HepG2 (cell line): ENCODE results near the gene METTL1. TPM values are rescaled to one million over a fixed set of nuclear protein-coding genes. Genes with fewer than 3 reads are reported as not detected.

ENCODE experiments used
- ATAC-seq: fragments of 200-7000 bp; cut with Tn5 transposase; 3 replicates; pipeline ENCODE4 v1.9.1; 2020; ENCODE audit warnings: mild to moderate bottlenecking, moderate library complexity
- BruUV-seq: library from RNA; stranded (reverse); fragments of 400-500 nt; replicated peaks from 2 replicates; lab custom pipeline; 2021; lab: Mats Ljungman, UMichigan
- CTCF ChIA-PET: fragments of 300-600 bp; formaldehyde crosslinking; extraction: SDS; loops from one replicate; lab custom pipeline; 2021; ENCODE audit warnings: low total read pairs, inconsistent platforms, low intra/inter-chr PET ratio; lab: Yijun Ruan, JAX
- POLR2A ChIA-PET: fragments of 350-600 bp; sonication (Branson Sonifier 250); formaldehyde crosslinking; loops from one replicate; lab custom pipeline; 2020; ENCODE audit warnings: antibody characterized with exemption, inconsistent platforms; lab: Yijun Ruan, JAX
- DNase-seq: peaks from one replicate; pipeline ENCODE4 v3.0.0-alpha.2; 2015; ENCODE audit warnings: low spot score
- FAIRE-seq: peaks from 3 replicates; lab custom pipeline; 2011; peaks lifted over from hg19 to GRCh38; lab: Jason Lieb, UNC
- H2AFZ ChIP-seq: one replicate; pipeline ENCODE4 v1.6.1; 2011; ENCODE audit warnings: low read length, inconsistent platforms
- H3K27ac ChIP-seq: fragments of 300-600 bp; 3 replicates; pipeline ENCODE4 v1.8.0; 2011; ENCODE audit warnings: mixed run types, mild to moderate bottlenecking, mixed read lengths, low read length, inconsistent platforms; ENCODE audit not compliant: insufficient read depth; ENCODE audit errors: extremely low read length
- H3K27me3 ChIP-seq, 2 experiments: fragments of 200-600 bp in 1 of 2; 2 replicates in 1 of 2; 3 replicates in 1 of 2; pipeline versions ENCODE4 v1.6.0 to v1.8.0; 2011; ENCODE audit warnings: low read length in 2 of 2, mild to moderate bottlenecking in 2 of 2, moderate library complexity in 2 of 2, inconsistent platforms in 1 of 2; ENCODE audit not compliant: insufficient read depth in 2 of 2, control insufficient read depth in 1 of 2
- H3K36me3 ChIP-seq, 2 experiments: fragments of 200-600 bp in 1 of 2; replicated peaks in 1 of 2; 2 replicates in 1 of 2; 3 replicates in 1 of 2; pipeline versions ENCODE4 v1.5.1 to v1.8.0; 2011; ENCODE audit warnings: low read length in 2 of 2, inconsistent platforms in 1 of 2; ENCODE audit not compliant: insufficient read depth in 2 of 2, control insufficient read depth in 1 of 2
- H3K4me1 ChIP-seq: 2 replicates; pipeline ENCODE4 v1.5.1; 2012; ENCODE audit warnings: low read length, inconsistent platforms; ENCODE audit not compliant: insufficient read depth
- H3K4me2 ChIP-seq: 2 replicates; pipeline ENCODE4 v1.6.0; 2011; ENCODE audit warnings: low read depth, low read length, inconsistent platforms
- H3K4me3 ChIP-seq, 3 experiments: fragments of 200-600 bp in 1 of 3; sonication (generic), shearing (Covaris generic) in 1 of 3; replicated peaks in 1 of 3; 2 replicates each; pipeline ENCODE4 v1.5.1; 2011 to 2016; ENCODE audit warnings: low read length in 3 of 3, inconsistent platforms in 2 of 3, low read depth in 2 of 3, mild to moderate bottlenecking in 2 of 3, control low read depth in 1 of 3, mixed read lengths in 1 of 3; ENCODE audit not compliant: insufficient read depth in 1 of 3
- H3K79me2 ChIP-seq: one replicate; pipeline ENCODE4 v1.6.1; 2011; ENCODE audit warnings: low read length, inconsistent platforms; ENCODE audit not compliant: insufficient read depth
- H3K9ac ChIP-seq: 2 replicates; pipeline ENCODE4 v1.6.0; 2011; ENCODE audit warnings: mild to moderate bottlenecking, low read depth, low read length, inconsistent platforms; ENCODE audit not compliant: insufficient read depth
- H3K9me3 ChIP-seq: 2 replicates; pipeline ENCODE4 v1.5.1; 2012; ENCODE audit warnings: mild to moderate bottlenecking, low read length
- H4K20me1 ChIP-seq: 2 replicates; pipeline ENCODE4 v1.6.0; 2011; ENCODE audit warnings: inconsistent platforms, mild to moderate bottlenecking, low read length, moderate library complexity; ENCODE audit not compliant: insufficient read depth
- BORCS8-MEF2B ChIP-seq: sonication (generic); formaldehyde crosslinking; IDR thresholded peaks from 2 replicates; pipeline ENCODE4 v1.8.0; 2022; ENCODE audit warnings: mild to moderate bottlenecking, missing genetic modification reagents
- EZH2 ChIP-seq: conservative IDR thresholded peaks from 2 replicates; pipeline ENCODE4 v1.6.1; 2012; ENCODE audit warnings: mild to moderate bottlenecking, low read depth, low read length, moderate library complexity
- MATR3 ChIP-seq: sonication (generic); formaldehyde crosslinking; IDR thresholded peaks from 2 replicates; pipeline ENCODE4 v1.4.0; 2020; ENCODE audit warnings: missing genetic modification reagents
- RCOR2 ChIP-seq: IDR thresholded peaks from 2 replicates; pipeline ENCODE4 v1.6.1; 2016; ENCODE audit warnings: missing biosample characterization, missing genetic modification reagents
- ZFP36 ChIP-seq: fragments of 150-350 bp; IDR thresholded peaks from 2 replicates; pipeline ENCODE4 v1.6.1; 2018; ENCODE audit warnings: borderline replicate concordance, low read length, low read depth; ENCODE audit not compliant: partially characterized antibody
- ZMYM3 ChIP-seq: sonication (generic); formaldehyde crosslinking; IDR thresholded peaks from 2 replicates; pipeline ENCODE4 v1.5.1; 2020; ENCODE audit warnings: mild to moderate bottlenecking, missing genetic modification reagents
- ZNF772 ChIP-seq: sonication (generic); formaldehyde crosslinking; IDR thresholded peaks from 2 replicates; pipeline ENCODE4 v1.5.0; 2020; ENCODE audit warnings: mild to moderate bottlenecking, missing genetic modification reagents
- whole genome bisulfite sequencing: methylation state at CpG from one replicate; pipeline ENCODE4 v1.1.6; 2017; ENCODE audit warnings: low lambda C conversion rate; 5-methylcytosine and 5-hydroxymethylcytosine counted together
- in situ Hi-C: cut with HindIII; loops from 2 replicates; pipeline ENCODE4 v1.10.0; 2017; ENCODE audit warnings: low pct_unique_long_range_greater_than_20kb; ENCODE audit not compliant: extremely low pct_ligation_motif_present
- intact Hi-C: fragments of 100-400 bp; cut with micrococcal nuclease; formaldehyde crosslinking; loops from one replicate; pipeline ENCODE4 v1.10.0; 2022; ENCODE audit not compliant: unreplicated experiment
- polyA plus RNA-seq, 8 experiments: library from polyadenylated mRNA; depleted of rRNA in 3 of 8; stranded (reverse) in 7 of 8; unstranded in 1 of 8; fragments of >200 nt; fragmentation: Illumina TruSeq in 4 of 8; extraction: Trizol in 4 of 8; gene quantifications; 2 replicates each; pipeline versions ENCODE4 v1.2.1 to v1.2.3, GENCODE V29; 2011 to 2016; ENCODE audit warnings: low read depth in 4 of 8, missing spikeins in 1 of 8, mixed read lengths in 1 of 8; ENCODE audit not compliant: insufficient read depth in 1 of 8
- total RNA-seq, 5 experiments: library from RNA; depleted of rRNA; stranded (reverse); fragments of >200 nt; fragmentation: Illumina TruSeq; extraction: Trizol; gene quantifications; 2 replicates each; pipeline ENCODE4 v1.2.3, GENCODE V29; 2016; ENCODE audit warnings: low read depth in 1 of 5
- TF ChIP-seq, protein P1 (sequence below): sonication (generic); formaldehyde crosslinking; conservative IDR thresholded peaks from 2 replicates; pipeline ENCODE4 v1.4.0; 2020; ENCODE audit warnings: missing genetic modification reagents
- TF ChIP-seq, protein P2 (sequence below): sonication (generic); formaldehyde crosslinking; IDR thresholded peaks from 2 replicates; pipeline ENCODE4 v1.5.1; 2020; ENCODE audit warnings: mild to moderate bottlenecking, moderate library complexity, missing genetic modification reagents

Gene METTL1
- total and polyA plus RNA-seq, 2 of the 13 experiments (the other 11 are each of a cell fraction or from before 2014, with no cell fraction given): 34.7 to 36.9 TPM

DNA sequence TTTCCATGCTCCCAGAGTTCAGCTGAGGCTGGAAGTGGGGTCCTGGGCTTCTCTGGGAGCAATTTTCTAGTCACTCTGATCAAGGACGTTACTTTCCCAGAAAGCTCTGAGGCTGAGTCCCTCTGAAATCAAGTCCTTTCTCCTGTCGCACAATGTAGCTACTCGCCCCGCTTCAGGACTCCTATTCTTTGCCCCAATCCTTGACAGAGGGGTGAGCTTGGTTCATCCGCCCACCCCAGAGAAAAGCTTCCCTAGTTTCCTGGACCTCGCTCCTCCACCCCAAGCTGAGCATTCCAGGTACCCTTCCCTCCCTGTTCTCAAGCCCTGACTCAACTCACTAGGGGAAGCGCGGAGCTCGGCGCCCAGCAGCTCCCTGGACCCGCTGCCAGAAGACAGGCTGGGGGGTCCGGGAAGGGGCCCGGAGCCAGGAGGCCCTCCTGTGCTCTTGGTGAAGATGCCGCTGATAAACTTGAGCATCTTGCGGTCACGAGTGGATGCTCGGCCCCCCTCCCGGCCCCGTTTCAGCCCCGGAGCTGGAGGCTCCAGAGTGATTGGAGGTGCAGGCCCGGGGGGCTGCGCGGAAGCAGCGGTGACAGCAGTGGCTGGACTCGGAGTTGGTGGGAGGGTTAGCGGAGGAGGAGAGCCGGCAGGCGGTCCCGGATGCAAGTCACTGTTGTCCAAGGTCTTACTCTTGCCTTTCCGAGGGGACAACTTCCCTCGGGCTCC is 35.0 kb downstream of the METTL1 start:
- intact Hi-C loops: loop anchor here (5.0 kb wide), 2 partner anchors 45 to 155 kb away; partner anchors contain the start of gene OS9
- in situ Hi-C loops: no loop called here
- WGBS: 26% methylated on average over 11 of the region's 31 CpGs
- no peaks in the 10 kb centered on the region for H3K9me3 ChIP-seq
- H3K4me3 ChIP-seq: peak overlapping the region; percentile 48 to 73 (median 59); a peak in 5 of 6 replicates
- no peaks in the 10 kb centered on the region for H3K79me2 ChIP-seq
- FAIRE-seq: no peak
- POLR2A ChIA-PET: interaction anchor here (1.2 to 3.3 kb wide), 2 partner anchors 8 to 11 kb away, joined by 5 to 29 read pairs; partner anchors contain the start of gene TSPAN31
- H3K36me3 ChIP-seq: no peaks in the 10 kb centered on the region
- CTCF ChIA-PET: no interaction called here
- H3K27ac ChIP-seq: no peak overlapping the region
- TF ChIP-seq MATR3: no peak
- TF ChIP-seq EZH2: peak; percentile 82; the same call in 1 of the 2 replicates
- no peak for TF ChIP-seq RCOR2 (CRISPR knock-in tag)
- TF ChIP-seq ZMYM3 (CRISPR knock-in tag): peak; percentile 81
- no peak for TF ChIP-seq BORCS8-MEF2B
- TF ChIP-seq ZFP36: peak; percentile 69
- TF ChIP-seq ZNF772: 0 out of 2 replicates have a peak, but pooled peaks have one; percentile 7
- TF ChIP-seq, protein P1, sequence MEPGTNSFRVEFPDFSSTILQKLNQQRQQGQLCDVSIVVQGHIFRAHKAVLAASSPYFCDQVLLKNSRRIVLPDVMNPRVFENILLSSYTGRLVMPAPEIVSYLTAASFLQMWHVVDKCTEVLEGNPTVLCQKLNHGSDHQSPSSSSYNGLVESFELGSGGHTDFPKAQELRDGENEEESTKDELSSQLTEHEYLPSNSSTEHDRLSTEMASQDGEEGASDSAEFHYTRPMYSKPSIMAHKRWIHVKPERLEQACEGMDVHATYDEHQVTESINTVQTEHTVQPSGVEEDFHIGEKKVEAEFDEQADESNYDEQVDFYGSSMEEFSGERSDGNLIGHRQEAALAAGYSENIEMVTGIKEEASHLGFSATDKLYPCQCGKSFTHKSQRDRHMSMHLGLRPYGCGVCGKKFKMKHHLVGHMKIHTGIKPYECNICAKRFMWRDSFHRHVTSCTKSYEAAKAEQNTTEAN (CRISPR knock-in tag): no peak
- TF ChIP-seq, protein P2, sequence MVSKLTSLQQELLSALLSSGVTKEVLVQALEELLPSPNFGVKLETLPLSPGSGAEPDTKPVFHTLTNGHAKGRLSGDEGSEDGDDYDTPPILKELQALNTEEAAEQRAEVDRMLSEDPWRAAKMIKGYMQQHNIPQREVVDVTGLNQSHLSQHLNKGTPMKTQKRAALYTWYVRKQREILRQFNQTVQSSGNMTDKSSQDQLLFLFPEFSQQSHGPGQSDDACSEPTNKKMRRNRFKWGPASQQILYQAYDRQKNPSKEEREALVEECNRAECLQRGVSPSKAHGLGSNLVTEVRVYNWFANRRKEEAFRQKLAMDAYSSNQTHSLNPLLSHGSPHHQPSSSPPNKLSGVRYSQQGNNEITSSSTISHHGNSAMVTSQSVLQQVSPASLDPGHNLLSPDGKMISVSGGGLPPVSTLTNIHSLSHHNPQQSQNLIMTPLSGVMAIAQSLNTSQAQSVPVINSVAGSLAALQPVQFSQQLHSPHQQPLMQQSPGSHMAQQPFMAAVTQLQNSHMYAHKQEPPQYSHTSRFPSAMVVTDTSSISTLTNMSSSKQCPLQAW (CRISPR knock-in tag): 0 out of 2 replicates have a peak, but pooled peaks have one; percentile 21
- peak overlapping the region; percentile 94 for H3K4me2 ChIP-seq
- peaks cover 12 to 59% of the 10 kb centered on the region in 2 experiments; a peak in 4 of 5 replicates for H3K27me3 ChIP-seq
- H3K9ac ChIP-seq: no peak overlapping the region
- no peak for DNase-seq
- H4K20me1 ChIP-seq: no peaks in the 10 kb centered on the region
- no peak overlapping the region for H2AFZ ChIP-seq
- peaks cover 48% of the 10 kb centered on the region for H3K4me1 ChIP-seq
- peak; percentile 4; the same call in 2 of the 3 replicates for ATAC-seq
- no TSS peak for BruUV-seq
